ENCODE results near the gene WDFY4.

Gene WDFY4

DNA sequence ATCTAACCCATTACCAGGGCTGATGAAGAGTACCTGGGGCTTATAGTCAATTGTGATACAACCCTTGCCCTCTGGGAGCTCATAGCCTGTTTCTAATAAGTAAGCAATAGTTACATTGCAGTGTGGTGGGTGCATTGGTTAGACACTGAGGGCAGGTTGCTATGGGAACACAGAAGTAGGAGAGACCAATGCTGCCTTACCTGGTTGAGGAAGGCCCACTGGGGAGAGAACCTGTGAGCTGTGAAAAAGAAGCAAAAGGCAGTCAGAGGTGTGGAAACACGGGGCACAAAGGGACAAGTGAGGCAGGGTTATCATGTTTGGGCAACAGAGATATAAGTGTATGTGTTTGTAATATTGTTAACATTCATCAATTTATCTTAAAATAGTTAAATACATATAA lies 51.9 kb downstream of the WDFY4 start:
- TF ChIP-seq CREB1 (IDR thresholded peaks at IDR 0.05; ENCODE audit: low read depth), result no peak
- no peak for TF ChIP-seq TEAD4 (IDR thresholded peaks at IDR 0.05)
- TF ChIP-seq, protein P1, sequence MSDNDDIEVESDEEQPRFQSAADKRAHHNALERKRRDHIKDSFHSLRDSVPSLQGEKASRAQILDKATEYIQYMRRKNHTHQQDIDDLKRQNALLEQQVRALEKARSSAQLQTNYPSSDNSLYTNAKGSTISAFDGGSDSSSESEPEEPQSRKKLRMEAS (IDR thresholded peaks at IDR 0.05), result no peak
- no peak for TF ChIP-seq TAF1 (IDR thresholded peaks at IDR 0.05; ENCODE audit: low read depth)
- TF ChIP-seq, protein P2, sequence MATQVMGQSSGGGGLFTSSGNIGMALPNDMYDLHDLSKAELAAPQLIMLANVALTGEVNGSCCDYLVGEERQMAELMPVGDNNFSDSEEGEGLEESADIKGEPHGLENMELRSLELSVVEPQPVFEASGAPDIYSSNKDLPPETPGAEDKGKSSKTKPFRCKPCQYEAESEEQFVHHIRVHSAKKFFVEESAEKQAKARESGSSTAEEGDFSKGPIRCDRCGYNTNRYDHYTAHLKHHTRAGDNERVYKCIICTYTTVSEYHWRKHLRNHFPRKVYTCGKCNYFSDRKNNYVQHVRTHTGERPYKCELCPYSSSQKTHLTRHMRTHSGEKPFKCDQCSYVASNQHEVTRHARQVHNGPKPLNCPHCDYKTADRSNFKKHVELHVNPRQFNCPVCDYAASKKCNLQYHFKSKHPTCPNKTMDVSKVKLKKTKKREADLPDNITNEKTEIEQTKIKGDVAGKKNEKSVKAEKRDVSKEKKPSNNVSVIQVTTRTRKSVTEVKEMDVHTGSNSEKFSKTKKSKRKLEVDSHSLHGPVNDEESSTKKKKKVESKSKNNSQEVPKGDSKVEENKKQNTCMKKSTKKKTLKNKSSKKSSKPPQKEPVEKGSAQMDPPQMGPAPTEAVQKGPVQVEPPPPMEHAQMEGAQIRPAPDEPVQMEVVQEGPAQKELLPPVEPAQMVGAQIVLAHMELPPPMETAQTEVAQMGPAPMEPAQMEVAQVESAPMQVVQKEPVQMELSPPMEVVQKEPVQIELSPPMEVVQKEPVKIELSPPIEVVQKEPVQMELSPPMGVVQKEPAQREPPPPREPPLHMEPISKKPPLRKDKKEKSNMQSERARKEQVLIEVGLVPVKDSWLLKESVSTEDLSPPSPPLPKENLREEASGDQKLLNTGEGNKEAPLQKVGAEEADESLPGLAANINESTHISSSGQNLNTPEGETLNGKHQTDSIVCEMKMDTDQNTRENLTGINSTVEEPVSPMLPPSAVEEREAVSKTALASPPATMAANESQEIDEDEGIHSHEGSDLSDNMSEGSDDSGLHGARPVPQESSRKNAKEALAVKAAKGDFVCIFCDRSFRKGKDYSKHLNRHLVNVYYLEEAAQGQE (IDR thresholded peaks at IDR 0.05; ENCODE audit: low read depth), result no peak
- TF ChIP-seq YY1 (IDR thresholded peaks at IDR 0.05; ENCODE audit: low read depth), result no peak
- TF ChIP-seq, protein P3, sequence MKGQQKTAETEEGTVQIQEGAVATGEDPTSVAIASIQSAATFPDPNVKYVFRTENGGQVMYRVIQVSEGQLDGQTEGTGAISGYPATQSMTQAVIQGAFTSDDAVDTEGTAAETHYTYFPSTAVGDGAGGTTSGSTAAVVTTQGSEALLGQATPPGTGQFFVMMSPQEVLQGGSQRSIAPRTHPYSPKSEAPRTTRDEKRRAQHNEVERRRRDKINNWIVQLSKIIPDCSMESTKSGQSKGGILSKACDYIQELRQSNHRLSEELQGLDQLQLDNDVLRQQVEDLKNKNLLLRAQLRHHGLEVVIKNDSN (IDR thresholded peaks at IDR 0.05), result no peak
- no peak for TF ChIP-seq EGR1 (IDR thresholded peaks at IDR 0.05)
- TF ChIP-seq ZBTB7A (IDR thresholded peaks at IDR 0.05; ENCODE audit: low read depth), result no peak
- TF ChIP-seq EP300 (IDR thresholded peaks at IDR 0.05; ENCODE audit: borderline replicate concordance), result no peak

DNA sequence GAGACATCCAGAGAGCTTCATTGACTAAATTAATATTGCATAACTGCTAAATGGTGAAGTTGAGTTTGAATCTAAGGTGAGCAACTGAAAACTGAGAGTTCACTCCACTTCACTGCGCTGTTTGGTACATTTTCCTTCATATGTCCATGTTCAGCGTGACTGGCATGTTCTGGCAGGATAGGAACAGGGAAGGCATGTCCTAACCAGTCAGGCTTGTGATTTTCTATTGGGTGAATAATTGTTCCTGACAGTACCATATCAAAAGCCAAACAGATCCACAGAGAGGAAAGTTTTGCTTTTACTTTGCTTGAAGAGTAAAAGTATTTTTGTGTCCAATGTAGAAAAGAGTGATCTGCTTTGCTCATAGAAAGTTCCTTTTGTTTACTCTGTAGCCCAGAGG lies 53.2 kb downstream of the WDFY4 start:
- TF ChIP-seq, protein P2 (IDR thresholded peaks at IDR 0.05; ENCODE audit: low read depth), result no peak
- TF ChIP-seq TCF12 (IDR thresholded peaks at IDR 0.05; ENCODE audit: low read depth) (no peak), FOXM1 (IDR thresholded peaks at IDR 0.05; ENCODE audit: borderline replicate concordance, low read depth) (no peak), NFIC (IDR thresholded peaks at IDR 0.05) (no peak), YY1 (IDR thresholded peaks at IDR 0.05; ENCODE audit: low read depth) (no peak), TAF1 (IDR thresholded peaks at IDR 0.05; ENCODE audit: low read depth) (no peak), CEBPB (IDR thresholded peaks at IDR 0.05) (no peak), EGR1 (IDR thresholded peaks at IDR 0.05) (no peak)
- TF ChIP-seq, protein P1 (IDR thresholded peaks at IDR 0.05), result no peak

DNA sequence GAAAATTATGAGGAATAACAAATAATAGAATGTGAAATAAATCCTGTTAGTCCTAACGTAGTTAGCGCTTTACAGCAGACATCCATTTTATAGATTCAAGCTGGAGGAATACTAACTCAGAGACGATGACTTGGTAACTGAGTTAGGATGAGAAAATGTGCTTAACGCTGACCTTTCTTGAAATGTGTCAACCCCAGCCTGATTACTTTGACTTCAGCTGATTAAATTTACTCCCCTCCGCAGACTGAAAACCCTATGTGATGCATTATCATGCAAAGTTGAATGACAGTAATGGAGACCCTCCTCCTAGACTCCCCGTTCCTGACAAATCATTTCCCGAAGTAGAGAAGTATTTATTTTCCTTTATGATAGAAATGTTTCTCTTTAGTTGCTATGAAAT lies 54.5 kb downstream of the WDFY4 start:
- TF ChIP-seq TCF12 (IDR thresholded peaks at IDR 0.05; ENCODE audit: low read depth), result no peak
- TF ChIP-seq, protein P1 (IDR thresholded peaks at IDR 0.05), result no peak
- TF ChIP-seq CEBPB (IDR thresholded peaks at IDR 0.05), result no peak
- TF ChIP-seq, protein P3 (IDR thresholded peaks at IDR 0.05), result no peak
- TF ChIP-seq NFIC (IDR thresholded peaks at IDR 0.05), result no peak

DNA sequence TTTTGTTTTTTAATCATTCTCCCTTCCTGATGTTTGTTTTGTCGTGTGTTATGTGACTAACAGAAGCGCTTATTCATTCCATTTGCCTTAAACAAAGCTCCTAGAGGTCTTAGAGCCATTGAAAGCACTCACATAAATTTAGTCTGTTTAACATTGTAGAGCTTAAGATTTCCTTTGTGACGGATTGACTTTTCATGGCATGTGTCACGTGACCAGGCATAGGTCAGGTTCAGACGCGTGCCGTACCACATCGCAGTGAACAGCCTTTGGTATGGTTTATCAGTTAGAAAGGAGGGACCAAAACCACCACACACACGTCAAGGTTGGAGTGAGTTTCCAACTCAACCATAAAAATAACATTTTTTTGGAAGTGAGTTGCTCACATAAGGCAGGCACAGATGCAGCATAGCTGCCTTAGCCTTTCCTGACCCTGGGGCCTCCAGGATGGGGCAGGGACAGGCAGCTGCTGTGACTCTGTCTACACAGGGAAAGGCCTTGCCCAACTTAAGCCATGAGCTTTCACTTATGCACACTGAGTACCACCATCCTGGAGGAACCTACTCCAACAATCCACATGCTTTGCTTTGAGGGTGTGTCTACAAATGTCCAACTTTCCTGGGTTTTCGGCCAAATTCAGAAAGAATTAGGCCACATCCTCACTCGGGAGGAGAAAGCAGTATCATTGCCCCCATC lies 55.5 kb downstream of the WDFY4 start:
- TF ChIP-seq EP300 (IDR thresholded peaks at IDR 0.05; ENCODE audit: borderline replicate concordance), result no peak
- no peak for TF ChIP-seq CEBPB (IDR thresholded peaks at IDR 0.05)
- no peak for TF ChIP-seq FOXM1 (IDR thresholded peaks at IDR 0.05; ENCODE audit: borderline replicate concordance, low read depth)
- TF ChIP-seq NFIC (IDR thresholded peaks at IDR 0.05), result no peak
- TF ChIP-seq CREB1 (IDR thresholded peaks at IDR 0.05; ENCODE audit: low read depth), result no peak
- no peak for TF ChIP-seq EGR1 (IDR thresholded peaks at IDR 0.05)

DNA sequence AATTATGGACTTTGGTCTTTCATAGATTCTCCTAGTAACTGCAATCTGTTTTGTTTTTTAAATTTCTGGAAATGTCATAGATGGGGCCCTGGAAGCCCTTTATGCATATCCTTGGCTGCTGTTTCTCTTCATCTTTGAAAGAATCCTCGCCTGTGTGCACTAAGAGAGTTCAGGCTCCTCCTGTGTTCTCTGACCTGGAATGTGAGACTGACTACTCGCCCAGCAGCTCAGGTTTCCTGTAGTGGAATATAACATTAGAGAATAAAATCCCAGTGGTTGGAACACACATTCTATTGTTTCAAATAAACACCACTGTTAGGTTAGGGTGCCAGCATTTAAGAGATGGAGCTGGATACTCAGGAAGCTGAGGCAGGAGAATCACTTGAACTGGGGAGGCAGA lies 56.3 kb downstream of the WDFY4 start:
- TF ChIP-seq CREB1 (IDR thresholded peaks at IDR 0.05; ENCODE audit: low read depth), result no peak
- no peak for TF ChIP-seq EP300 (IDR thresholded peaks at IDR 0.05; ENCODE audit: borderline replicate concordance)
- TF ChIP-seq RAD21 (IDR thresholded peaks at IDR 0.05; ENCODE audit: low read depth), result no peak
- TF ChIP-seq TEAD4 (IDR thresholded peaks at IDR 0.05), result no peak
- TF ChIP-seq TCF12 (IDR thresholded peaks at IDR 0.05; ENCODE audit: low read depth), result no peak

DNA sequence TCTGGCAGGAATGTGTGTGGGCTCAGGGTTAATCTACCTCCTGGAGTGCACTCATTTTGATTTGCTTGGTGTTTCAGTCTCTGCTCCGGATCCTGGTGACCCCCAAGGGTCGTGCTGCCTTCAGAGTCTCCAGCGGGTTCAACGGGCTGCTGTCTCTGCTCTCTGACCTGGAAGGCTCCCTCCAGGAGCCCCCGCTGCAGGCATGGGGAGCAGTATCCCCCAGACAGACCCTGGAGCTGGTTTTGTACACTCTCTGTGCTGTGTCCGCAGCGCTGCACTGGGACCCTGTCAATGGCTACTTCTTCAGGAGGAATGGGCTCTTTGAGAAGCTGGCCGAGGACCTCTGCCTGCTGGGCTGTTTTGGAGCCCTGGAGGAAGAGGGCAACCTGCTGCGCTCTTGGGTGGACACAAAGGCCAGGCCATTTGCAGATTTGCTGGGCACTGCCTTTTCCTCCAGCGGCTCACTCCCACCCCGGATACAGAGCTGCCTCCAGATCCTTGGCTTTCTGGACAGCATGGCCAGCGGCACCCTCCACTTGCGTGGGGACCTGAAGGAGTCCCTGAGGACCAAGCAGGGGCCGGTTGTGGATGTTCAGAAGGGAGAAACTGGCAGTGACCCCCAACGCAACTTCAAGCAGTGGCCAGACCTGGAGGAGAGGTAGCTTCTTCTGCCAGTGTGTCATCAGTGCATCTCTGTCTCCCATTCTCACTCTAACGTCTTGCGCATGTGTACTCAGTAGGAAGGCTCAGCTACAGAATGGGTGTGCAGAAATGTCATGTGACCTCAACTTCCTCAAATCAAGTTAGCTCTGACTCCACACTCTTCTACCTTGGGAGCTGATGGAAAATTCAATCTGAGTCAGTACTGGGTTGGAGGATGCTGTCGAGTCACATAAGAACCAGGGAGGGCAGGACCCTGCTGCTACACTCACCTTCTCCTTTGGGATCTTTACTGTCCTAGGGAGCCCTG lies 58.5 kb downstream of the WDFY4 start:
- no peak for TF ChIP-seq ZBTB7A (IDR thresholded peaks at IDR 0.05; ENCODE audit: low read depth)
- TF ChIP-seq TCF12 (IDR thresholded peaks at IDR 0.05; ENCODE audit: low read depth), result no peak
- TF ChIP-seq YY1 (IDR thresholded peaks at IDR 0.05; ENCODE audit: low read depth), result no peak
- no peak for TF ChIP-seq CEBPB (IDR thresholded peaks at IDR 0.05)
- TF ChIP-seq EGR1 (IDR thresholded peaks at IDR 0.05), result no peak
- no peak for TF ChIP-seq NFIC (IDR thresholded peaks at IDR 0.05)

Data from Ishikawa (cell line).